CD4-positive, alpha-beta T cell treated with Interferon alpha-2 for 1 hour (primary cell): ENCODE results near the gene LYPLA2.
"Not testable (repeated sequence)": the region's sequence is repeated elsewhere in the genome, so short reads cannot be mapped to it uniquely, and the experiment has no call there.

Experiments used
- DNase-seq, 2 donors: peaks; one replicate each; pipeline ENCODE4 v3.0.0-alpha.2; 2020 to 2022

LYPLA2 gene

DNA sequence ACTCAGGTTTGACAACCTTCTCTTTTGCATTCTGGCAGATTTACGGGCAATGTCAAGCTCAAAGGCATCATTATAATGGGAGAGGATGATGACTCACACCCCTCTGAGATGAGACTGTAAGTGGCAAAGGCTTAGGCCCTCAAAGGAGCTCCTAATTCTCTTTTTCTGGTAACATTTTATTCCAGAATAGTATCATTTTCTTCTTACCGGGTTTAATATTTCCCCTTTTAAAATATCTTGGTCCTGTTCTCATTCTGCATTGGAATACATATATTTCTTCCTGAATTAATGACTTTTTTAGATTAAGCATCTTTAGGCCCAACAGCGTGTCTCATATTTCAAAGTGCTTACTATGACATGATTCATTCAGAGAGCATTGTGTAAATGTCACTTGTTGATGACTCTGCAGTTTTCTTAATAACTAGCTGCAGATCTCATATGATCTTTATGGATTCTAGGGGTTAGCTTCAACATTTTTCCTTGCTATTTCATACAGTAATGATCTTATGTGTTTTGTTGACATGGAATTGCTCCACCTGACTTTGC is 11.0 kb upstream of the LYPLA2 start:
- no peak for DNase-seq

DNA sequence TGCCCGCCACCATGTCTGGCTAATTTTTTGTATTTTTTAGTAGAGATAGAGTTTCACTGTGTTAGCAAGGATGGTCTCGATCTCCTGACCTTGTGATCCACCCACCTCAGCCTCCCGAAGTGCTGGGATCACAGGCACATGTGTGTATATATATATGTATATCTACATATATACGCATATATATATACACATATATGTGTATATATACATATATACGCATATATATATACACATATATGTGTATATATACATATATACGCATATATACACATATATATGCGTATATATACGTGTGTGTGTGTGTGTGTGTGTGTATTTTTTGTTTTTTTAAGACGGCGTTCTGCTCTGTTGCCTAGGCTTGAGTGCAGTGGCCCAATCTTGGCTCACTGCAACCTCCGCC is 7.8 kb upstream of the LYPLA2 start:
- DNase-seq = not testable (repeated sequence)

GRCh38 chr1:23784846-23785245 is 6.1 kb upstream of the LYPLA2 start:
- DNase-seq = no peak

DNA sequence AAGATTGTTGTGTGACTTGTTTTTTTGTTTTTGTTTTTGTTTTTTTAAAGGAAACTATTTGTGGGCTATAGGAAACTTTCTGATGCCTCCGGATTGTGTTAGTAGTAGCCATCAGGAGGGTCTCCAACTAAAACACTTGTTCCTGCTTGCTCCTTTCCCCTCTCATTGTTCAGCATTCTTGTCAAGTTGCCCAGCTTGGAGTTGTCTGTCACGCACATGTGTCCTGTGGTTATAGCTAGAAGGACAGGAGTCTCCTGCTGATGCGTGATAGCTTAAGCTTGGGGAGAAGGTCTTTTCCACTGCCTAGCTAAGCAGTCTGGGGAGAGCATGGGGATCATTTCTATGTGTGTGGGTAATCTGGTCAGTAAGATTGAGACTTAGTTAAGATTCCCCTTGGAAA is 3.2 kb upstream of the LYPLA2 start:
- no peak for DNase-seq

DNA sequence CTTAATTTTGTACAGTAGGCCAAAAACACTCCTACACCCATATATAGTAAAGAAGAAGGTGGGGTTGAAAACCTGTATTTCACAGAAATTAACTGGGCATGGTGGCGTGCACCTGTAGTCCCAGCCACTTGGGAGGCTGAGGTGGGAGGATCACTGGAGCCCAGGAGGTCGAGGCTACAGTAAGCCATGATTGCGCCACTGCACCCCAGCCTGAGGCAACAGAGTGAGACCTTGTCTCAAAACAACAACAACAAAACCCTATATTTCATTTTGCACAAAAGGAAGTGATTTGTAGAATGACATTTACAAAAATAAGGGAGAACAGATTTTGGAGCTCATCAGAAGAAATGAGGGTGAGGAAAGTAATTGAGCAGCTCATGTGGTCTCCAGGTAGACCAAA is 2.2 kb upstream of the LYPLA2 start:
- DNase-seq = no peak

- DNase-seq = peak in 1 of 2 donors; percentile 34
Measured at GRCh38 chr1:23791516-23792047, 637 bp downstream of the LYPLA2 start.

DNA sequence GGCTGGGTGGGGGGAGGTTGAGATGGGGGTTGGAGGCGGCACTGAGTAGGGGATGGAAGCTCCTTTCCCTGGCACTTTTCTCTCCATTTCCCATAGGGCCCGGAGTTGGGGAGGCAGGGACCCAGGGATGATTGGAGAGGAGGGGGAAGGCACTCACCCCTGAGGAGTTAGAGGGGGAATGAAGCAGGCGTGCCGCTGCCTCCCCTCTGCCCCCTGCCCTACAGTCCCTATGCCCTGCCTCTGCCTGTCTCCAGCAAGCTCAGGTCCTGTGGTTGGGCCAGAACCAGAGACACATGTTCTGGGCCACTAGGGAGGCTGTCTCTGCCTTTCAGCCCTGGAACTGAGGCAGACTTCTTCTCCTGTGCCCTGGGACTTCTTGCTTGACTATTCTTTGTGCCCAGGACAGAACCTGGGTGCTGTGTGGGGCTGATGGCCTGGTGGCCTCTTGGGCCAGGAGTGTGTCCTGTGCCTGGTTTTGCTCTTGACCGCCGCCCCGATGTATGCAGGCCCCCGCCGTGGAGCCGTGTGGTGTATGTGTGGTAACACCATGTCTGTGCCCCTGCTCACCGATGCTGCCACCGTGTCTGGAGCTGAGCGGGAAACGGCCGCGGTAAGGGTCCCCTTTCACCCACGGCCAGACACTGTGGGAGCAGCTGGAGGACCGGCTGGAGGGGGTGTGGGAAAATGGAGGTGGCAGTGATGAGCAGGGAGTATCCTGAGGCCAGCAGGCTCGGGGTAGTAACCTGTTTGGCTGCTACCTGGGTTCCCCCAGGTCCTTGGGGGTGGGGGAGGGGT is 1.4 kb downstream of the LYPLA2 start:
- no peak for DNase-seq

- DNase-seq = peak in 1 of 2 donors; percentile 44
Measured at GRCh38 chr1:23793018-23793781, 2.3 kb downstream of the LYPLA2 start.

DNA sequence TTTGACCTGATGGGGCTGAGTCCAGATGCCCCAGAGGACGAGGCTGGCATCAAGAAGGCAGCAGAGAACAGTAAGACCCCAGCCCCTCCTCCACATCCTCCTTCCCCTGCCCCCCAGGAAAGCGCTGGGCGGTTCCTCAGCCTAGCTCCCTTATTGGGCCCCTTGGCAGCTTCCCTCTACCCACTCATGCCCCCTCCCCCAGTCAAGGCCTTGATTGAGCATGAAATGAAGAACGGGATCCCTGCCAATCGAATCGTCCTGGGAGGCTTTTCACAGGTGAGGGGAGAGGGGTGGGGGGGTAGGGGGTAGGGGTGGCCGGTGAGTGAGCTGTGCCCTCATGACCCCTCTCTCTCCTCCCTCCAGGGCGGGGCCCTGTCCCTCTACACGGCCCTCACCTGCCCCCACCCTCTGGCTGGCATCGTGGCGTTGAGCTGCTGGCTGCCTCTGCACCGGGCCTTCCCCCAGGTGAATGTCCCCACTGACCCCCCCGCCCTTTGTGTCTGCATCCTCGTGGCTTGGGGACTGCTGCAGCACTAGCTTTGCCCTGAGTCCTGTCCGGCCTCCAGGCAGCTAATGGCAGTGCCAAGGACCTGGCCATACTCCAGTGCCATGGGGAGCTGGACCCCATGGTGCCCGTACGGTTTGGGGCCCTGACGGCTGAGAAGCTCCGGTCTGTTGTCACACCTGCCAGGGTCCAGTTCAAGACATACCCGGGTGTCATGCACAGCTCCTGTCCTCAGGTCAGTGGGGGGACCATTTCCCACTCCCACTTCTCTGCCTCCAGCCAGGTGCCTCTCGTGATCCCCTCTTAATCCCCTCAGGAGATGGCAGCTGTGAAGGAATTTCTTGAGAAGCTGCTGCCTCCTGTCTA is 3.2 kb downstream of the LYPLA2 start:
- DNase-seq = no peak

DNA sequence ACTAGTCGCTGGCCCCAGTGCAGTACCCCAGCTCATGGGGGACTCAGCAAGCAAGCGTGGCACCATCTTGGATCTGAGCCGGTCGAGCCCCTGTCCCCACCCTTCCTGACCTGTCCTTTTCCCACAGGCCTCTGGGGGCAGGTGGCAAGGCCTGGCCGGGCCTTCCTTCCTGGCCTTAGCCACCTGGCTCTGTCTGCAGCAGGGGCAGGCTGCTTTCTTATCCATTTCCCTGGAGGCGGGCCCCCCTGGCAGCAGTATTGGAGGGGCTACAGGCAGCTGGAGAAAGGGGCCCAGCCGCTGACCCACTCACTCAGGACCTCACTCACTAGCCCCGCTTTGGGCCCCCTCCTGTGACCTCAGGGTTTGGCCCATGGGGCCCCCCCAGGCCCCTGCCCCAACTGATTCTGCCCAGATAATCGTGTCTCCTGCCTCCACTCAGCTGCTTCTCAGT is 3.8 kb downstream of the LYPLA2 start:
- DNase-seq = not testable (repeated sequence)

GRCh38 chr1:23795676-23796465 is 4.9 kb downstream of the LYPLA2 start:
- DNase-seq = no peak

- no peak for DNase-seq
Measured at GRCh38 chr1:23796466-23797271, 5.7 kb downstream of the LYPLA2 start.

GRCh38 chr1:23797478-23798448 is 6.8 kb downstream of the LYPLA2 start:
- DNase-seq = no peak

GRCh38 chr1:23798662-23799142 is 7.8 kb downstream of the LYPLA2 start:
- no peak for DNase-seq

- no peak for DNase-seq
Measured at GRCh38 chr1:23799255-23799569, 8.3 kb downstream of the LYPLA2 start.

- DNase-seq = peak; percentile 33 to 44
Measured at GRCh38 chr1:23799570-23800399, 8.8 kb downstream of the LYPLA2 start.

DNA sequence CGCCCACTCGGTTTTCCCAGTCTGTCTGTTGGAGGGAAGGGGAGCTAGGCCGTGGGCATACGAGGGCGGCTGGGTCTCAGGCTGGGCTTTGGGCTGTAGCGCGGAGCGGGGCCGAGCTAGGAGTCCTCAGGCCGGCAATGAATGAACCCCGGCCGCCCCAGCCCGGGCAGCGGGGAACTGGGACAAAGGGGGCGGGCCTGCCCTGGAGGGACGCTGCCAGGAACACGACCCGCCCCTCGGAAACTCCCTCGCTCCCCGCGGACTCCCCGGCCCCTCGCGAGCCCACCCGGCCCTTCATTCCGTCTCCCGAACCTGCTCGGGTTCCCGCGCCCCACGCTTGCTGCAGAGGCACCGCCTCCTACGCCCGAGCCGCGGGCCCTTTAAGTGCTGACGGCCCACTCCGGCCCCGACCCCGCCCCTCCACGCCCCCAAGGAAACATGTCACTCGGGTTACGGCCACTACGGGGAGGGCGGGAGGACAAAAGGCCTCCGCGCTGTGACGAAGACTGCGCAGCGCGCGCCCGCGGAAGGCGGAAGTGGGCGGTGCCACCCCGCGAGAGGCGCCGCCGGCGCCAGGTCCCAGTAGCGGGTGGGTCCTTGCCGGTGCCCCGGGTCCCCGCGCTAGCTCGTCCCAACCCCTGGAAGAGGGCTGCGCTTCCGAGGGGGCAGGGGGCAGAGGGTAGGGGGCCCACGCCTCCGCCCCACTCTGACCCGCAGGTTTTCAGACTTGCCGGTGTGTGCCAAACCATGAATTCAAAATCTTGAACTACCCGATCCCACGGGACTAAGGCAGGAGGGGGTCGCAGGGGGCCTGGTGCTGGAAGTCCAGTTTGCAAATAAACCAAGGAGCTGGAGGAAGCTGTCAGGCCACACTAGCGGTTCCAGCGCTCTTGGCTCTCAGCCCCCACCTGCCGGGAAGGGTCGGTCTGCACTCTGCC is 9.7 kb downstream of the LYPLA2 start, which contains the start of gene GALE:
TSS of gene GALE (minus strand) at position 355 of the 938 bp plus-strand sequence. CDS start 1,747 bp downstream, outside the sequence.
- DNase-seq = peak; percentile 96 to 97
